Daoy (cell line): Measurements from ENCODE around the gene CRB2. TPM values are rescaled to one million over a fixed set of nuclear protein-coding genes. Genes with fewer than 3 reads are reported as not detected.

Source experiments
- DNase-seq: peaks from one replicate; pipeline ENCODE4 v3.0.0-alpha.2; 2015; ENCODE audit warnings: low read depth
- total RNA-seq: library from RNA; depleted of rRNA; stranded (reverse); fragments of >200 nt; shearing (Covaris generic); gene quantifications from 2 replicates; pipeline ENCODE4 v1.2.3, GENCODE V29; 2014

Gene CRB2
- total RNA-seq, 1 experiment from 2014 or later, result 0.11 TPM

GRCh38 chr9:123364241-123364824, 8.3 kb downstream of the CRB2 start:
- peak; percentile 85 for DNase-seq

- DNase-seq, result peak; percentile 79
Observed at GRCh38 chr9:123365287-123365880, 9.4 kb downstream of the CRB2 start.

- DNase-seq, result no peak
Observed at GRCh38 chr9:123365881-123366528, 10.0 kb downstream of the CRB2 start.

- no peak for DNase-seq
Observed at GRCh38 chr9:123368023-123368422, 12.0 kb downstream of the CRB2 start.

- no peak for DNase-seq
Observed at GRCh38 chr9:123368536-123369153, 12.6 kb downstream of the CRB2 start.

- no peak for DNase-seq
Observed at GRCh38 chr9:123369296-123369695, 13.3 kb downstream of the CRB2 start.

GRCh38 chr9:123370108-123370507, 14.1 kb downstream of the CRB2 start:
- no peak for DNase-seq

GRCh38 chr9:123370526-123371227, 14.7 kb downstream of the CRB2 start:
- no peak for DNase-seq

- no peak for DNase-seq
Observed at GRCh38 chr9:123371228-123371584, 15.2 kb downstream of the CRB2 start.

GRCh38 chr9:123371805-123372590, 16.0 kb downstream of the CRB2 start:
- DNase-seq, result no peak

GRCh38 chr9:123372766-123373446, 16.9 kb downstream of the CRB2 start:
- no peak for DNase-seq

- DNase-seq, result no peak
Observed at GRCh38 chr9:123373447-123373923, 17.5 kb downstream of the CRB2 start.

- DNase-seq, result no peak
Observed at GRCh38 chr9:123373946-123374345, 17.9 kb downstream of the CRB2 start.

GRCh38 chr9:123375469-123376132, 19.6 kb downstream of the CRB2 start:
- DNase-seq, result peak; percentile 75

GRCh38 chr9:123376218-123377071, 20.4 kb downstream of the CRB2 start:
- DNase-seq, result no peak

GRCh38 chr9:123377211-123377971, 21.4 kb downstream of the CRB2 start:
- no peak for DNase-seq

GRCh38 chr9:123378025-123378424, 22.0 kb downstream of the CRB2 start:
- no peak for DNase-seq

- DNase-seq, result no peak
Observed at GRCh38 chr9:123378956-123379660, 23.1 kb downstream of the CRB2 start.
